ENCODE measurements around the gene MRPL49.

- TF ChIP-seq CTCF (IDR thresholded peaks at IDR 0.05; ENCODE audit: poor library complexity, severe bottlenecking) (no peak), EZH2 (IDR thresholded peaks at IDR 0.05; ENCODE audit: borderline replicate concordance, insufficient read depth, low read length, poor library complexity, severe bottlenecking) (no peak), EP300 (conservative IDR thresholded peaks at IDR 0.05; ENCODE audit: poor library complexity, severe bottlenecking) (no peak), MXI1 (conservative IDR thresholded peaks at IDR 0.05; ENCODE audit: poor library complexity, severe bottlenecking) (no peak), RAD21 (conservative IDR thresholded peaks at IDR 0.05) (no peak), POLR2AphosphoS5 (IDR thresholded peaks at IDR 0.05) (no peak), TAF1 (IDR thresholded peaks at IDR 0.05; ENCODE audit: low read depth) (no peak)
- TF ChIP-seq, protein P1, sequence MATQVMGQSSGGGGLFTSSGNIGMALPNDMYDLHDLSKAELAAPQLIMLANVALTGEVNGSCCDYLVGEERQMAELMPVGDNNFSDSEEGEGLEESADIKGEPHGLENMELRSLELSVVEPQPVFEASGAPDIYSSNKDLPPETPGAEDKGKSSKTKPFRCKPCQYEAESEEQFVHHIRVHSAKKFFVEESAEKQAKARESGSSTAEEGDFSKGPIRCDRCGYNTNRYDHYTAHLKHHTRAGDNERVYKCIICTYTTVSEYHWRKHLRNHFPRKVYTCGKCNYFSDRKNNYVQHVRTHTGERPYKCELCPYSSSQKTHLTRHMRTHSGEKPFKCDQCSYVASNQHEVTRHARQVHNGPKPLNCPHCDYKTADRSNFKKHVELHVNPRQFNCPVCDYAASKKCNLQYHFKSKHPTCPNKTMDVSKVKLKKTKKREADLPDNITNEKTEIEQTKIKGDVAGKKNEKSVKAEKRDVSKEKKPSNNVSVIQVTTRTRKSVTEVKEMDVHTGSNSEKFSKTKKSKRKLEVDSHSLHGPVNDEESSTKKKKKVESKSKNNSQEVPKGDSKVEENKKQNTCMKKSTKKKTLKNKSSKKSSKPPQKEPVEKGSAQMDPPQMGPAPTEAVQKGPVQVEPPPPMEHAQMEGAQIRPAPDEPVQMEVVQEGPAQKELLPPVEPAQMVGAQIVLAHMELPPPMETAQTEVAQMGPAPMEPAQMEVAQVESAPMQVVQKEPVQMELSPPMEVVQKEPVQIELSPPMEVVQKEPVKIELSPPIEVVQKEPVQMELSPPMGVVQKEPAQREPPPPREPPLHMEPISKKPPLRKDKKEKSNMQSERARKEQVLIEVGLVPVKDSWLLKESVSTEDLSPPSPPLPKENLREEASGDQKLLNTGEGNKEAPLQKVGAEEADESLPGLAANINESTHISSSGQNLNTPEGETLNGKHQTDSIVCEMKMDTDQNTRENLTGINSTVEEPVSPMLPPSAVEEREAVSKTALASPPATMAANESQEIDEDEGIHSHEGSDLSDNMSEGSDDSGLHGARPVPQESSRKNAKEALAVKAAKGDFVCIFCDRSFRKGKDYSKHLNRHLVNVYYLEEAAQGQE (IDR thresholded peaks at IDR 0.05; ENCODE audit: borderline replicate concordance): no peak
Measured at GRCh38 chr11:65157336-65157735, 35.2 kb downstream of the MRPL49 start.
